GM21390 (cell line): ENCODE results near the gene PHF19.

Source experiments
- ATAC-seq: cut with Tn5 transposase; IDR thresholded peaks from one replicate; pipeline ENCODE4 v1.9.1; 2021; ENCODE audit not compliant: unreplicated experiment

PHF19 gene

GRCh38 chr9:120876842-120877240 is at the start of gene PHF19:
Gene PHF19 (minus strand): TSS chr9:120877188. CDS start chr9:120874741, 2,447 bp downstream.
- peak; percentile 13 for ATAC-seq

- peak; percentile 14 for ATAC-seq
These were observed 49.5 kb upstream of the PHF19 start, which contains the start of gene TRAF1 for GRCh38 chr9:120926397-120926928. Gene TRAF1 (minus strand): TSS chr9:120926796. CDS start chr9:120926075, 721 bp downstream.

GRCh38 chr9:120925535-120926396 is 48.8 kb upstream of the PHF19 start:
- peak; percentile 26 for ATAC-seq

GRCh38 chr9:120924698-120925534 is 47.9 kb upstream of the PHF19 start:
- no peak for ATAC-seq

GRCh38 chr9:120923620-120924328 is 46.8 kb upstream of the PHF19 start:
- no peak for ATAC-seq

- ATAC-seq, result no peak
These were observed 45.6 kb upstream of the PHF19 start for GRCh38 chr9:120922404-120923195.

GRCh38 chr9:120921661-120922181 is 44.7 kb upstream of the PHF19 start:
- ATAC-seq, result no peak

GRCh38 chr9:120920806-120921178 is 43.8 kb upstream of the PHF19 start:
- ATAC-seq, result no peak

- no peak for ATAC-seq
These were observed 43.1 kb upstream of the PHF19 start for GRCh38 chr9:120919843-120920805.

- ATAC-seq, result no peak
These were observed 42.2 kb upstream of the PHF19 start for GRCh38 chr9:120918931-120919842.

GRCh38 chr9:120917929-120918762 is 41.2 kb upstream of the PHF19 start:
- ATAC-seq, result no peak

GRCh38 chr9:120916991-120917880 is 40.2 kb upstream of the PHF19 start:
- ATAC-seq, result no peak

- no peak for ATAC-seq
These were observed 39.6 kb upstream of the PHF19 start for GRCh38 chr9:120916588-120916987.

- ATAC-seq, result no peak
These were observed 39.0 kb upstream of the PHF19 start for GRCh38 chr9:120915854-120916470.

- ATAC-seq, result no peak
These were observed 38.0 kb upstream of the PHF19 start for GRCh38 chr9:120914953-120915352.
